HepG2 (cell line): ENCODE results near the gene RASSF4. TPM values are rescaled to one million over a fixed set of nuclear protein-coding genes. Genes with fewer than 3 reads are reported as not detected.

Experiments
- ARHGAP35 ChIP-seq: sonication (generic); formaldehyde crosslinking; IDR thresholded peaks from 2 replicates; pipeline ENCODE4 v1.9.0; 2022; ENCODE audit warnings: mild to moderate bottlenecking, inconsistent platforms, moderate library complexity, missing genetic modification reagents, borderline replicate concordance
- ATF3 ChIP-seq: sonication (generic); formaldehyde crosslinking; IDR thresholded peaks from 2 replicates; pipeline ENCODE4 v1.4.0; 2020; ENCODE audit warnings: missing genetic modification reagents
- KDM3A ChIP-seq: IDR thresholded peaks from 2 replicates; pipeline ENCODE4 v1.6.1; 2018; ENCODE audit warnings: low read depth, missing compliant biosample characterization
- MYPOP ChIP-seq: sonication (generic); formaldehyde crosslinking; IDR thresholded peaks from 2 replicates; pipeline ENCODE4 v1.8.1; 2023; ENCODE audit warnings: mild to moderate bottlenecking, moderate library complexity, missing genetic modification reagents
- RFX5 ChIP-seq: IDR thresholded peaks from 2 replicates; pipeline ENCODE4 v1.6.1; 2011; ENCODE audit warnings: low read depth, low read length, improper control_type of control experiment
- SMC3 ChIP-seq: IDR thresholded peaks from 2 replicates; pipeline ENCODE4 v1.6.1; 2011; ENCODE audit warnings: low read length, improper control_type of control experiment
- SNAPC2 ChIP-seq: sonication (generic); formaldehyde crosslinking; IDR thresholded peaks from 2 replicates; pipeline ENCODE4 v1.8.1; 2022; ENCODE audit warnings: mild to moderate bottlenecking, missing genetic modification reagents
- SOX6 ChIP-seq, 2 experiments: fragments of 450-650 bp in 1 of 2; sonication (generic) in 1 of 2; formaldehyde crosslinking in 1 of 2; IDR thresholded peaks; 2 replicates each; pipeline versions ENCODE4 v1.4.0 to v1.6.1; 2017 to 2020; ENCODE audit warnings: antibody characterized with exemption in 1 of 2, mild to moderate bottlenecking in 1 of 2, missing genetic modification reagents in 1 of 2
- TFDP1 ChIP-seq: IDR thresholded peaks from 2 replicates; pipeline ENCODE4 v1.6.1; 2016; ENCODE audit warnings: missing compliant biosample characterization, missing genetic modification reagents, borderline replicate concordance
- ZMAT3 ChIP-seq: sonication (generic); formaldehyde crosslinking; conservative IDR thresholded peaks from 2 replicates; pipeline ENCODE4 v1.7.0; 2021; ENCODE audit warnings: missing genetic modification reagents
- ZNF883 ChIP-seq: sonication (generic); formaldehyde crosslinking; IDR thresholded peaks from 2 replicates; pipeline ENCODE4 v1.5.1; 2020; ENCODE audit warnings: mild to moderate bottlenecking, missing genetic modification reagents; ENCODE audit errors: not compliant biosample characterization
- ZNF891 ChIP-seq: sonication (generic); formaldehyde crosslinking; IDR thresholded peaks from 2 replicates; pipeline ENCODE4 v1.5.0; 2020; ENCODE audit warnings: mild to moderate bottlenecking, missing genetic modification reagents
- polyA plus RNA-seq, 8 experiments: library from polyadenylated mRNA; depleted of rRNA in 3 of 8; stranded (reverse) in 7 of 8; unstranded in 1 of 8; fragments of >200 nt; fragmentation: Illumina TruSeq in 4 of 8; extraction: Trizol in 4 of 8; gene quantifications; 2 replicates each; pipeline versions ENCODE4 v1.2.1 to v1.2.3, GENCODE V29; 2011 to 2016; ENCODE audit warnings: low read depth in 4 of 8, missing spikeins in 1 of 8, mixed read lengths in 1 of 8; ENCODE audit not compliant: insufficient read depth in 1 of 8
- total RNA-seq, 5 experiments: library from RNA; depleted of rRNA; stranded (reverse); fragments of >200 nt; fragmentation: Illumina TruSeq; extraction: Trizol; gene quantifications; 2 replicates each; pipeline ENCODE4 v1.2.3, GENCODE V29; 2016; ENCODE audit warnings: low read depth in 1 of 5
- TF ChIP-seq, protein P1 (sequence below): sonication (generic); formaldehyde crosslinking; conservative IDR thresholded peaks from 2 replicates; pipeline ENCODE4 v1.4.0; 2020; ENCODE audit warnings: missing genetic modification reagents
- TF ChIP-seq, protein P2 (sequence below): sonication (generic); formaldehyde crosslinking; IDR thresholded peaks from 2 replicates; pipeline ENCODE4 v1.4.0; 2020; ENCODE audit warnings: missing genetic modification reagents, borderline replicate concordance
- TF ChIP-seq, protein P3 (sequence below): sonication (generic); formaldehyde crosslinking; IDR thresholded peaks from 2 replicates; pipeline ENCODE4 v1.8.0; 2022; ENCODE audit warnings: low read depth, missing genetic modification reagents
- TF ChIP-seq, protein P4 (sequence below): sonication (generic); formaldehyde crosslinking; IDR thresholded peaks from 2 replicates; pipeline ENCODE4 v1.4.0; 2020; ENCODE audit warnings: missing genetic modification reagents
- TF ChIP-seq, protein P5 (sequence below): IDR thresholded peaks from 2 replicates; pipeline ENCODE4 v1.6.1; 2016

Gene RASSF4
- total and polyA plus RNA-seq, 2 of the 13 experiments (the other 11 are each of a cell fraction or from before 2014, with no cell fraction given), result 34.0 to 51.7 TPM

- TF ChIP-seq TFDP1 (CRISPR knock-in tag) (peak; percentile 42; the same call in 1 of the 2 replicates), SMC3 (no peak), SNAPC2 (peak; percentile 57; the same call in 1 of the 2 replicates), MYPOP (CRISPR knock-in tag) (0 out of 2 replicates have a peak, but pooled peaks have one; percentile 31), ATF3 (no peak), SOX6 (IDR thresholded peaks at IDR 0.05) (no peak), SOX6 (CRISPR knock-in tag; IDR thresholded peaks at IDR 0.05) (peak; percentile 68; the same call in 1 of the 2 replicates), ZNF883 (CRISPR knock-in tag) (peak; percentile 61), RFX5 (no peak), ZNF891 (CRISPR knock-in tag) (peak; percentile 90), ZMAT3 (CRISPR knock-in tag) (0 out of 2 replicates have a peak, but pooled peaks have one; percentile 56), ARHGAP35 (CRISPR knock-in tag) (0 out of 2 replicates have a peak, but pooled peaks have one; percentile 41), KDM3A (0 out of 2 replicates have a peak, but pooled peaks have one; percentile 38)
- TF ChIP-seq, protein P1, sequence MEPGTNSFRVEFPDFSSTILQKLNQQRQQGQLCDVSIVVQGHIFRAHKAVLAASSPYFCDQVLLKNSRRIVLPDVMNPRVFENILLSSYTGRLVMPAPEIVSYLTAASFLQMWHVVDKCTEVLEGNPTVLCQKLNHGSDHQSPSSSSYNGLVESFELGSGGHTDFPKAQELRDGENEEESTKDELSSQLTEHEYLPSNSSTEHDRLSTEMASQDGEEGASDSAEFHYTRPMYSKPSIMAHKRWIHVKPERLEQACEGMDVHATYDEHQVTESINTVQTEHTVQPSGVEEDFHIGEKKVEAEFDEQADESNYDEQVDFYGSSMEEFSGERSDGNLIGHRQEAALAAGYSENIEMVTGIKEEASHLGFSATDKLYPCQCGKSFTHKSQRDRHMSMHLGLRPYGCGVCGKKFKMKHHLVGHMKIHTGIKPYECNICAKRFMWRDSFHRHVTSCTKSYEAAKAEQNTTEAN, result peak; percentile 80; the same call in 1 of the 2 replicates
- TF ChIP-seq, protein P2, sequence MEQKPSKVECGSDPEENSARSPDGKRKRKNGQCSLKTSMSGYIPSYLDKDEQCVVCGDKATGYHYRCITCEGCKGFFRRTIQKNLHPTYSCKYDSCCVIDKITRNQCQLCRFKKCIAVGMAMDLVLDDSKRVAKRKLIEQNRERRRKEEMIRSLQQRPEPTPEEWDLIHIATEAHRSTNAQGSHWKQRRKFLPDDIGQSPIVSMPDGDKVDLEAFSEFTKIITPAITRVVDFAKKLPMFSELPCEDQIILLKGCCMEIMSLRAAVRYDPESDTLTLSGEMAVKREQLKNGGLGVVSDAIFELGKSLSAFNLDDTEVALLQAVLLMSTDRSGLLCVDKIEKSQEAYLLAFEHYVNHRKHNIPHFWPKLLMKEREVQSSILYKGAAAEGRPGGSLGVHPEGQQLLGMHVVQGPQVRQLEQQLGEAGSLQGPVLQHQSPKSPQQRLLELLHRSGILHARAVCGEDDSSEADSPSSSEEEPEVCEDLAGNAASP (CRISPR knock-in tag), result peak; percentile 65
- TF ChIP-seq, protein P3, sequence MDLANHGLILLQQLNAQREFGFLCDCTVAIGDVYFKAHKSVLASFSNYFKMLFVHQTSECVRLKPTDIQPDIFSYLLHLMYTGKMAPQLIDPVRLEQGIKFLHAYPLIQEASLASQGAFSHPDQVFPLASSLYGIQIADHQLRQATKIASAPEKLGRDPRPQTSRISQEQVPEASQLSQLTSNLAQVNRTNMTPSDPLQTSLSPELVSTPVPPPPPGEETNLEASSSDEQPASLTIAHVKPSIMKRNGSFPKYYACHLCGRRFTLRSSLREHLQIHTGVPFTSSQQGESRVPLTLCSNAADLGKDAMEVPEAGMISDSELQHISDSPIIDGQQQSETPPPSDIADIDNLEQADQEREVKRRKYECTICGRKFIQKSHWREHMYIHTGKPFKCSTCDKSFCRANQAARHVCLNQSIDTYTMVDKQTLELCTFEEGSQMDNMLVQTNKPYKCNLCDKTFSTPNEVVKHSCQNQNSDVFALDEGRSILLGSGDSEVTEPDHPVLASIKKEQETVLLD (CRISPR knock-in tag), result no peak
- TF ChIP-seq, protein P4, sequence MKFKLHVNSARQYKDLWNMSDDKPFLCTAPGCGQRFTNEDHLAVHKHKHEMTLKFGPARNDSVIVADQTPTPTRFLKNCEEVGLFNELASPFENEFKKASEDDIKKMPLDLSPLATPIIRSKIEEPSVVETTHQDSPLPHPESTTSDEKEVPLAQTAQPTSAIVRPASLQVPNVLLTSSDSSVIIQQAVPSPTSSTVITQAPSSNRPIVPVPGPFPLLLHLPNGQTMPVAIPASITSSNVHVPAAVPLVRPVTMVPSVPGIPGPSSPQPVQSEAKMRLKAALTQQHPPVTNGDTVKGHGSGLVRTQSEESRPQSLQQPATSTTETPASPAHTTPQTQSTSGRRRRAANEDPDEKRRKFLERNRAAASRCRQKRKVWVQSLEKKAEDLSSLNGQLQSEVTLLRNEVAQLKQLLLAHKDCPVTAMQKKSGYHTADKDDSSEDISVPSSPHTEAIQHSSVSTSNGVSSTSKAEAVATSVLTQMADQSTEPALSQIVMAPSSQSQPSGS (CRISPR knock-in tag), result peak; percentile 15; the same call in 1 of the 2 replicates
- TF ChIP-seq, protein P5, sequence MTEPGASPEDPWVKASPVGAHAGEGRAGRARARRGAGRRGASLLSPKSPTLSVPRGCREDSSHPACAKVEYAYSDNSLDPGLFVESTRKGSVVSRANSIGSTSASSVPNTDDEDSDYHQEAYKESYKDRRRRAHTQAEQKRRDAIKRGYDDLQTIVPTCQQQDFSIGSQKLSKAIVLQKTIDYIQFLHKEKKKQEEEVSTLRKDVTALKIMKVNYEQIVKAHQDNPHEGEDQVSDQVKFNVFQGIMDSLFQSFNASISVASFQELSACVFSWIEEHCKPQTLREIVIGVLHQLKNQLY (CRISPR knock-in tag), result 0 out of 2 replicates have a peak, but pooled peaks have one; percentile 56
Observed at GRCh38 chr10:44963772-44964633, 4.4 kb downstream of the RASSF4 start (continued).
